Ammon's horn (tissue), 1 donor: ENCODE results near the gene OR5H2.
"Not testable (repeated sequence)": the region's sequence is repeated elsewhere in the genome, so short reads cannot be mapped to it uniquely, and the experiment has no call there.

ENCODE experiments used
- DNase-seq: peaks from one replicate; pipeline ENCODE4 v3.0.0-alpha.2; 2016; ENCODE audit warnings: low spot score

The OR5H2 gene

DNA sequence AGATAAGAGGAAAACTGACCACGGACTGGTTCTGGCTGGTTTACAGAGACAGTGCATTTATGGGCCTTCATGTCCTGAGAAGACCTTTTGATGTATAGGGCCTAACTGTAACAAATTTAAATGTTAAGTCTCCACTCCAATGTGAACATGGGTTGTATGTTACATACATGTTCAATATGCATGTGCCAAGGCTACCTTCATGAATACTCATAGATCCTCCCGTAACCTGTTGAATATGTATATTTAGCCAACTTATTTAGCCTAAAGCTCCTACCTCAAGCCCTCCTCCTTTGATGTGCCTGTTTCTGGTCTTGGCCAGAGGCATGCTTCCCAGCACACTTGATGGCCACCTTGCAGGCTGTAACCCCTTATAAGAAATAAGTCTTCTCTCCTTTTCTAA is at the start of gene OR5H2:
Gene OR5H2, plus strand, starts transcription at position 301 of the 400 bp plus-strand sequence. CDS start 398 bp downstream, outside the sequence.
- DNase-seq: no peak

DNA sequence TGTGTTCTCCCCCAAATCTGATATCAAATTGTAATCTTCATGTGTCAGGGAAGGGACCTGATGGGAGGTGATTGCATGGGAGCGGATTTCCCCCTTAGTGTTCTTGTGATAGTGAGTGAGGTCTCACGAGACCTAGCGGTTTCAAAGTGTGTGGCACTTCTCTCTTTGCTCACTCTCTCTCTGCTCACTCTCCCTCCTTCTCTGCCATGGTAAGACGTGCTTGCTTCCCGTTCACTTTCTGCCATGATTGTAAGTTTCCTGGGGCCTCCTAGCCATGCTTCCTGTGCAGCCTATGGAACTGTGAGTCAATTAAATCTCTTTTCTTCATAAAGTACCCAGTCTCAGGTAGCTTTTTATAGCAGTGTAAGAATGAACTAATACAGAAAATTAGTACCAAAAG is 48.8 kb upstream of the OR5H2 start:
- DNase-seq: no peak

DNA sequence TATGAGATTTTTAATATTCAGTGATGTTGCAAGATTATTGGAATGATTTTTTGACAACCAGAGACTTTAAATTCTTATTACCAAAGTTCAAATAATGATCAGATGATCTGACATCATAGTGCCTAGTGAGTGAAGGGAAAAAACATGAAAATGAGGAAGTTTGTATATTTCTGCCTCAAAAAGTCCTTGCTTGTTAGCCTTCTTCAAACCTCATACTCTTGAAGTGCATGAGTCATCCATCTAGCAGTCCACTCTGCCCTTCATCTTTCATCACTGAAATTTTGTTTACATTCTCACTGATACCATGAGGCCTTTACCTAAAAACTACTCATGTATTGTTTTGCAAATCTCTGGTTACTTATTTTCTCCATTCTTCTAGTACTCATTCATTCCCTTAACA is 42.2 kb upstream of the OR5H2 start:
- DNase-seq: no peak

DNA sequence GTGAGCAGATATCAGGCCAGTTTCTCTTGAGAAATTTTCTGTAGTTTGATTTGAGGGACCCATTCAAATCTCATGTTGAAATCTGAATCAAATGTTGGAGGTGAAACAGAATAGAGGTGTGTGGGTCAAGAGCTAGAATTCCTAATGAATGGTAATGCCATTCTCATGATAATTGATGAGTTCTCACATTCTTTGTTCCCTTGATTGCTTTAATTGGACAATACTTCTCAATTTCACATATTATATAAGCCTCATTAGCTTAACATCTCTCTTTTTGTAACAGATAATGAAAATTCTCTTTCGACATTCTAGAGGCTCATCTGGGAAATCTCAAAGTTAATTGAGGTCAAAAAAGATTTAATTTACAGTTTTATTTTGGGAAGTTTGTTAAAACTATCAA is 40.1 kb upstream of the OR5H2 start:
- no peak for DNase-seq

DNA sequence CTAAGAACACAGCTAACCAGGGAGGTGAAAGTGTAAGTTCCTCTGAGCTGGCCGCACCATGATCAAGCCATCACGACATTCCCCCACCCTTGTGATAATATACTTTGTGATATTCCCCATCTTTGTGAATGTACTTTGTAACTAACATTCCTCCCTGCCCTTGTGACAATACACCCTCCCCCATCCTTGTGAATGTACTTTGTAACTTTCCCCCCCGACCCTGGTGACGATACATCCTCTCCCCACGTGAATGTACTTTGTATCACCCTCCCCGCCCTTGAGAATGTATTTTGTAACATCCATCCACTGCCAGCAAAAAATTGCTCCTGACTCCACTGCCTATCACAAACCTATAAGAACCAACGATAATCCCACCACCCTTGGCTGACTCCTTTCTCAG is 38.5 kb upstream of the OR5H2 start:
- DNase-seq: no peak

DNA sequence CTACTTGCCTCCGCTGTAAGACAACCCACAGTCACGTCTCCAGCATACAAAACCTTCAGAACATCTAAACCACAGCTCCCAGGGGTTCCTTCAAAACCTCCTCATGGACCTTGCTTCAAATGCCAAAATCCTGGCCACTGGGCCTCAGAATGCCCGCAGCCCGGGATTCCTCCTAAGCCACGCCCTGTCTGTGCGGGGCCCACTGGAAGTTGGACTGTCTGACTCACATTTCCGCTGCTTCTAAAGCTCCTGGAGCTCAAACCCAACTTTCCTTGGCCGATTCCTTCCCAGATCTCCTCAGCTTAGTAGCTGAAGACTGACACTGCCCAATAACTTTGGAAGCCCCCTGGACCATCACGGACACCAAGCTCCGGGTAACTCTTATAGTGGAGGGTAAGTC is 36.2 kb upstream of the OR5H2 start:
- no peak for DNase-seq

DNA sequence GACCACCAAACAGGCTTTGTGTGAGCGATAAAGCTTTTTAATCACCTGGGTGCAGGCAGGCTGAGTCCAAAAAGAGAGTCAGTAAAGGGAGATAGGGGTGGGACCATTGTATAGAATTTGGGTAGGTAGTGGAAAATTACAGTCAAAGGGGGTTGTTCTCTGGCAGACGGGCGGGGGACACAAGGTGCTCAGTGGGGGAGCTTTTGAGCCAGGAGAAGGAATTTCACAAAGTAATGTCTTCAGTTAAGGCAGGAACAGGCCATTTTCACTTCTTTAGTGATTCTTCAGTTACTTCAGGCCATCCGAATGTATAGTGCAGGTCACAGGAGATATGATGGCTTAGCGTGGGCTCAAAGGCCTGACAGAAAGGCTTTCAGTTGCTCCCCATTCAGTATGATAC is 26.3 kb upstream of the OR5H2 start:
- not testable (repeated sequence) for DNase-seq

DNA sequence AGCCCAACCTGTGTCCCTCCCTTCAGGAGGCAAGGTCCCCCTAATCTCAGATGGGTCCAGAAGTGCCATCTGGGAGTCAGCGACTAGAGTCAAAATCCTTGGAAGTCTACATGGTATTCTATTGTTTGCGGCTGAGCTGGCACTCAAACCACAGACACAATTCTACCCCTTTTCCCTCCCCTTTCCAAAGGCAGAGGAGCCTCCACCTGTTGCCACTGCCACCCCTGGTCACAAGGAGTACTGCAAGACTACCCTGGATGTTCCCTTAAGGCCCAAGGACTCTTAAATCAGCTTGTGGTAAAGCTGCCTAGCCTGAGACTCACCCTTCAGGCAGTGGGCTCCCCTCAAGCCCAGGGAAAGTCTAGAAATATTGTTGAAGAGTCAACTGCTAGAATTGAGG is 22.6 kb upstream of the OR5H2 start:
- no peak for DNase-seq

DNA sequence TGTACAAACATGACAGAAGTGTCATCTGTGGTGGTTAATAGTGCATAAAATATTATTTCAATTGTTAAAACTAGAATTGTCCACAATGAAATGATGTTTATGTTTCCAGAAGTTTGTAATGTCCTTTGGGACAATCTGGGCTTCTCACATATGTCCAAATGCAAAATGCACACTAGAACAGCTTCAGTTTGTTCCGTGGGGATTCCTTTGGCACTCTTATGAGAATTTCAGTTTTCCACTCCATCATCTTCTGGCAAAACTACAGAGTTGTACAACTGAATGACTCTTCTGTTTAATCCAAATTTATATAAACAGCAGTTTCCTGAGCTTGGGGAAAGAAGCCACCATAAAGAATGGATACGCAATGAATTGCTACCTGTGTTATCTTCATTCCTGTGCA is 20.3 kb upstream of the OR5H2 start:
- no peak for DNase-seq

DNA sequence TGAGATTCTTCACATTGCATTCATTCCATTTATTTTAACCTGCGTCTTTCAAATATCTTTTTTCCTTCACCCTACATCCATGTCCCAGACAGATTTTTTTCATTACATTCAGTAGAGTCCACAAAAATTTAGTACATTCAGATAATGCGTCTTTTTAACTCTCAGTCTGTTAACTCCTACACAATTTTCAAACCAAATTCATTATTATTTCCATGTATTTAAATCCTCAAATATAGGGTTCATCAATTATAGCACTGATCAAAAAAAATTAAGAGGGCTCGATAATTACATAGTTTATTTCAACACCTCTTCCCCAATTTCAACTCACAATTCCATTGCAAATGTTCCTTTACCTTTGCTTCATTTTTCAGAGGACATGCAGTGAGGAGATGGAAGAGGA is 18.4 kb upstream of the OR5H2 start, which contains the start of gene OR5H6:
Gene OR5H6, plus strand, starts transcription at position 301 of the 400 bp plus-strand sequence. Its CDS starts 89 bp downstream, at position 390.
- no peak for DNase-seq

DNA sequence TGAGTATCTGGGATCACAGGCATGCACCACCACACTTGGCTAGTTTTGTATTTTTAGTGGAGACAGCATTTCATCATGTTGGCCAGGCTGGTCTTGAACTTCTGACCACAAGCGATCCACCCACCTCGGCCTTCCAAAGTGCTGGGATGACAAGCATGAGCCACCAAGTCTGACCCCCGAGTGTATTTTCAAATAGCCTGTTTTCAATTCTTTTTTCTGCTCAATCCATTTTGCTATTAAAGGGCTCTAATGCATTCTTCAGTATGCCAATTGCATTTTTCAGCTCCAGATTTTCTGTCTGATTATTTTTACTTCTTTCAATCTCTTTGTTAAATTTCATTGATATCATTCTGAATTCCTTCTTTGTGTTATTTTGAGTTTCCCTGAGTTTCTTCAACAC is 12.5 kb upstream of the OR5H2 start:
- no peak for DNase-seq

DNA sequence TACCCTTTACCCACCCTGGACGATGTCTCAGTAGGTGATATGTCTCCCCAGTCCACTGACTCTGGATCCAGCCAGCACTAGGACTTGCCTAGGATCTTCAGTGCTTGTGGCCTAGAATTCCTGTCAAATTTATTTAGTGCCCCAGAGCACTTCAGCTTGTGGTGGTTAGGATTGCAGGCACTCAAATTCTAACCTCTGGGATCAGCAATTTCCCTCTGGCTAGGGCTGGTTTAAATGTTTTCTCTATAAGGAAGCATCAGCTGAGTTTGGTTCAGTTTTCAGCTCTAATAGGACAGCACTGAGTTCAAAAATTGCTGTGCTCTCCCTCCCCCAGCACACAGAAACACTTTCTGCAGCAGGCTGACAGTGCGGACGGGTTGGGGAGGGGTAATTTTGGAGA is 10.2 kb upstream of the OR5H2 start:
- DNase-seq: no peak

DNA sequence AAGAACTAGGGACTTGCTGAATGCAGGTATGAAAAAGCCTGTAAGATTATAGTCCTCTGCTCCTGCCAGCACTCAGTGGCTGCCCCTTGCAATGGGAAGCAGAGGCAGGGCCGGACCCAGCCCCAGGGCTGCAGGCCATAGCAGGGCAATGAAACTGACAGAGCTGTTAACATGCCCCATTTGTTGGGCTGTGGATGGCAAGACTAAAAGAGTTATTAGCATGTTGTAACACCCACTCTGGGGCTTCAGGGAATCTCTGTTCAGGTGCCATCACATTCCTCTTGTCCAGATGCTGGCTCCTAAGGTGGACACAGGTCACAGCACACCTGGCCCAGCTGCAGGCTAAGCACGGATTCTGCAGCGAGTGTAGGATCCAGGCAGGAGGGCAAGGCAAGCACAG is 7.4 kb upstream of the OR5H2 start:
- DNase-seq: no peak

DNA sequence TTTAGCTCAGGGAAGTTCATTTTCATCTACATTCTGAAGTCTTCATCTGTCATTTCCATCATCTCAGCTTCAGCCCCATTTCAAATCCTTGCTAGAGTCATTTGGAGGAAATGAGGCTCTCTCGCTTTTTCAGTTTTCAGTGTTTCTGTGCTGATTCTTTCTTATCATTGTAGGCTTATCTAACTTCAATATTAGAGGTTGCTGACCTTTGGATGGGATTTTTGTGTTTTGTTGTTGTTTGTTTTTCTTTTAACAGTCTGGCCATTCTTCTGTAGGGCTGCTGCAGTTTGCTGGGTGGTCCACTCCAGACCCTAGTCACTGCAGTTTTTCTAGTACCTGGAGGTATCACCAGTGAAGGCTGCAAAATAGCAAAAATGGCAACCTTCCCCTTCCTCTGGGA is 8.6 kb downstream of the OR5H2 start:
- DNase-seq: no peak

DNA sequence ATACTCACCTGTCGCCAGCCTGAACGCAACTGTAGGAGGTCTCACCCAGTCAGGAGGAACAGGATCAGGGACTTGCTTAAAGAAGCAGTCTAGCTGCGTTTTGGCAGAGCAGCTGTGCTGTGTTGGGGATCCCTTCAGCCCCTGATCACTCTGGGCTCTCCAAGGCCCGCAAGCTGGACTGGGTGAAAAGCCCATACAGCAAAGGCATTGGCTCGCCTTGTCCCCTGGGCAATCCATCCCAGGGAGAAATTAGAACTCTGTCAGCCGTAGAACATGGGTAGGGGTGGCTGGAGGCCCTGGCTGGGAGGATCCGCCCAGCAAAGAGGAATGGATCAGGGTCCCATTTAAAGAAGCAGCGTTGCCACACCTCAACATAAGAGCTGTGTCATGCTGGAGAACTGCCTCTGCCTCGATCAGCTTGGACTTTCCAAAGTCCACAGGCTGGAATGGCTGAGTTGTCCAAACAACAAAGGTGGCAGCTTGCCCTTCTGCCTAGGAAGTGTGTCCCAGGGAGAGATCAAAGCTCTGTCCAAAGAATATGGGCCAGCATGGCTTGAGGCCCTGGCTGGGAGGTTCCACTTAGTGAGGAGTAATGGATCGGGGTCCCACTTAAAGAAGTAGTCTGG is 9.1 kb downstream of the OR5H2 start:
- DNase-seq: no peak

DNA sequence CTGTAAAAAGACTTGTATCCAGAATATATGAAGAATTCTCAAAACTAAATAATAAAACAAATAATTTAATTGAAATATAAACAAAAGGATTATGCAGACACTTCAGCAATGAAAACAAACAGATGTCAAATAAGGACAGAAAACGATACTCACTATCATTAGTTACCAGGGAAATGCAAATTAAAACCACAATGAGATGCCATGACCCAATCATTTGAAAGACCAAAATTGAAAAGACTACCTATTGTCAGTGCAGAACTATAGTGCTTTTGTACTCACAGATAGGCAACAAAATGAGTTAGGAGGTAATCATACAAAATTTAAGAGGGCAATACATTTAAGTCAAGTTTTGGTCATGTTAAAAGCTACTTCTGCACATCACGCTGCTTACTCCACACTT is 39.8 kb downstream of the OR5H2 start:
- no peak for DNase-seq

DNA sequence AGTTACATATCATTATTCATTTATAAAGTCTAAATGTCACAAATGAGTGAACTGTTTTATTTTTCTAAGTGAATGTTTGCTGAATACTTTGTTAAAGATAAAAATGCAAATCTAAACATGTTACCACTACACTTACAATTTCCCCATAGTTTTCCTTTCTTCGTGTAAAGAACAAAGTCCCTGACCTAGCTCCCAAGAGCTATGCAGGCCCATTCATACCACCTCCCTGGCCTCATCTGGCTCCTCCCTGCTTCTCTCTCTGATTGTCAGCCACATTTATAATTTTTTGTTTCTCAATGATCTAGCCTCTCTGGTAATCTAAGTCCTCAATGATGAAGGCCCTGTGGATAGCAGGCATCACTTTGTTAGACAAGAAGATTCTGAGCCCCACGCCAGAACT is 40.4 kb downstream of the OR5H2 start:
- DNase-seq: no peak

DNA sequence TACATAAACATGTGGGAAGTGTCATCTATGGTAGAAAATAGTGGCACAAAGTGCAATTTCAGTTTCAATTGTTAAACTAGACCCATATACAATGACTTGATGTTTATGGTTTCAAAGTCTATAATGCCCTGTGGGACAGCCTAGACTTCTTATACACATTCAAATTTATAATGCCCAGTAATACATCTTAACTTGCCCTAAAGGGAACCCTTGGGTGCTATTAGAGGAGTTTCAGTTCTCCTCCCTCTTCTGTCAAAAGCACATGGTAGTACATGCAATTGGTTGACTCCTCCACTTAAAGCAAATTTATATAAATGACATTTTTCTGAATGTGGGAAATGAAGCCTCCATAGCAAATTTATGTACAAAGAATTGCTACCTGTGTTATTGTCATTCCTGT is 41.1 kb downstream of the OR5H2 start:
- DNase-seq: no peak

DNA sequence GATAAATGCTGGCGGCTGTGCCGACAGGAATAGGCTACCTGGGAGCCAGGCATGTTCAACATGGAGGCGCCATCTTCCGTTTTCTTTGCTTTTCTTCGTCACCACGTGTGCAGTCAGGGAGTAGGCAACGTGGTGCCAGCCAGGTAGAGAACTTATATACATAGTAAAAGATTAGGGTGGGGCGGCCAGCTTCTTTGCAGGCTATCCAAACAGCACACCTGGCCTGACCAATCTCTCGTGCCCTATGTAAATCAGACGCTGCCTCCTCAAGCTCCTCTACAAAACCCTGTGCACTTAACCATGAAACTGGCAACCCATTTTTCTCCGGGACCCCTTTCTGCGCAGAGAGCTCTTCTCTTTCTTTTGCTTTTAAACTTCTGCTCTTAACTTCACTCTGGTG is 42.8 kb downstream of the OR5H2 start:
- DNase-seq: no peak

DNA sequence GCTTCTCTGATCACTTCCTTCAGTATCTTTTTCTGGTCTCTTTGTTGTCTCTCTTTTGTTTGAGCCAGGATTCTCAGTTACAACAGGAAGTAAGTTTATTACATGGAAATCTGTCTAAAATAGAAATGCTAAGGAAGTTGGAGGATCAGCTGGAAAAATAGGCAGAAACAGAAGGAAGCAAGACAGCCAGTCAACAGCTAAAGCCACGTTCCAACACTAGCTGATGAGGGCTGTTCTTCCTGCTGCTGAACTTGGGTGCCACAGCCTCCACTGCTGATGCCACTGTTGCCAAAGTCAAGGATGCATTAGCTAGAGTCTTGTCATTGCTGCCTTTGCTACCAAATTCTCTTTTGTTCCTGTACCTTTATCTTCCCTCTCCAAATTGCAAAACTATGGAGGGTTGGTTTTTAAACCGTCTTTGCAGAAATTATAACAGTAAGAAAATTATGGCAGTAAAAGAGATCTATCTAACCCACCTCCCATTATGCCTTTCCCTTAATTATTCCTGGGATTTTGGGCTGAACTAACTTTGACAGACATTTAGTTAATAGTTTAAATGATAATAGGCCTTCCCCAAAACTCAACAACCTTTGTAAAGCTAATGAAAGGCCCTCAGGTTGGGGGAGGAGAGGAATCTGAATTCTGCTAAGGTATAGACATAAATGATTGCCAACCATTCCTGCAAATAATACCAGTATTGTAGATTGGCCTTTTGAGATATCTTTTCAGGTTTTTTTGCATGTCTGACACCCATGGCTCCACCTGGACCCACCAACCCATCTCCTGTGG is 44.0 kb downstream of the OR5H2 start:
- no peak for DNase-seq

DNA sequence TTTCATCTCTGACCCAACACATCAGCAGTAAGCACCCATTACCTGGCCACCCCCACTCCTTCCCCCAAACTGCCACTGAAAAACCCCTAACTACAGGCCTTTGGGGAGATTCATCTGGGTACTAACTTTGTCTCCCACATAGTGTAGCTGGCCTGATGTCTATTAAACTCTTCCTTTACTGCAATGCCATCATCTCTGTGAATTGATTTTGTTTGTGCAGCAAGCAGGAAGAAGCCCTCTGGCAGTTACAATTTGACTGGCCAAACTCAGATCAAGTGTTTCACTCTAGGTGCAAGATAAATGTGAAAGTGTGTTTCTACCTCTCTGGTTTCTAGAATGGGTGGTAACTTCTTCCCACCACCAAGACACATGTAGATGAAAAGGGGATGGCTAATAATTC is 44.6 kb downstream of the OR5H2 start:
- no peak for DNase-seq

DNA sequence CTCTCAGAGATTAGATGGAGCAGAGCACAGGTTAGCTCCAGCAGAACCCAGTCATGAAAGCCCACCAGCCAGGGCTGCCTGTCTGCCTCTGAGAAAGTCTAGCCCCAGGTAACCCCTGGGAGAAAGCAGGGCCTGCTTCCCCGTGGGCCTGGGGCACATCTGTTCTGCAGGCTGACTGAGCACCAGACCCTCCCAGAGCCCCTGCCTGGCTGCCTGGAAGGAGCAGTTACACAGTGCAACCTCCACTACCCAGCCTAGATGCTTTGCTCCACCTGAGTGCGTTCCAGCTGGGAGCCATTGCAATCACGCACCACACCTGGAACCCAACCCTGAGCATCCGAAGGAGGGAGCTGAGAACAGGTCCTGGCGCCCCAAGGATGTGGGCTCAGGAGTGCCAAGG is 46.6 kb downstream of the OR5H2 start:
- no peak for DNase-seq

DNA sequence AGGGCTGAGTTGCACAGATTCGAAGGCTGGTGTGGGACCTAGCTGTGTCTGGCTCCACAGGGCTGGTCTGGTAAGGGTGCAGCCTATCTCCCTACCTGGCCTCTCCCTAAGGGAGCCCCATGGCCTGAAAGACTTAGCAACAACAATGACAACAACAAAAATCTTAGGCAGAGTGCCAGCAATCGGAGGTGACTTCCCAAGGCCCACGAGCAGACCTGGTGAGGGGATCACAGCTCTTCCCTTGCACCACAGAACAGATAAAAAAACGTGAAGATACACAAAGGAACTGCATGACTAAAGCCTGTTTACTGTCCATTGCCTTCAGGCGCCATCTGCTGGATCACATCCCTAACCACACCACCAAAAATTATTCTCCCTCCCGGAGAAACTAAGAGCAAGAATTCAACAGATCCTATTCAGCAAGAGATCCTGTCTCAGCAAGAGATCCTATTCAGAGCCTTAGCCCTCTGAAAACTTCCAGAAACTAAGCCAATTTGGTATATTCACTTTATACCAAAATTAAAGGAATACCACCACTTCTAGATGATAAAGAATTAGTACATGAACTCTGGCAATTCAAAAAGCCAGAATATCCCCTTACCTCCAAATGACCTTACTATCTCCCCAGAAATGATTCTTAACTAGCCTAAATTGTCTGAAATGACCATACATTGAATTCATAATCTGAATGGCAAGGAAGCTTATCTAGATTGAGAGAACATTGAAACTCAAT is 47.3 kb downstream of the OR5H2 start:
- peak; percentile 82 for DNase-seq
